ENCODE measurements around the gene COL8A2. TPM values are rescaled to one million over a fixed set of nuclear protein-coding genes. Genes with fewer than 3 reads are reported as not detected.

COL8A2 gene
- total RNA-seq, 2 donors from 2014 or later = 7.9 to 10.7 TPM

DNA sequence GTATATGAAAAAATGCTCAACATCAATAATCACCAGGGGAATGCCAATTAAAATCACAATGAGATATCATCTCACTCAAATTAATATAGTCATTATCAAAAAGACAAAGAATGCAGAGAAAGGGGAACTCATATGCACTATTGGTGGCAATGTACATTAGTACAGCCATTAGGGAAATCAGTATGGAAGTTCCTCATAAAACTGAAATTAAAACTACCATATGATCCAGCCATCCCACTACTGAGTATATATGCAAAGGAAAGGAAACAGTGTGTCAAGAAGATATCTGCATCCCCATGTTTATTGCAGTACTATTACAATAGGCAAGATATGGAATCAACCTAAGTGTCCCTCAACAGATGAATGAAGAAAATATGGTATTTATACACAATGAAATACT lies 73.2 kb downstream of the COL8A2 start:
- H3K36me3 ChIP-seq = no peaks in the 10 kb centered on the region
- no peak overlapping the region for H3K27ac ChIP-seq
- H3K27me3 ChIP-seq (replicated peaks; ENCODE audit: insufficient read depth) = no peaks in the 10 kb centered on the region
- intact Hi-C loops (cut with DNase I) = no loop called here
- no peak for DNase-seq (ENCODE audit: low spot score)
- H3K4me1 ChIP-seq (replicated peaks) = no peaks in the 10 kb centered on the region
- H3K4me3 ChIP-seq = no peak overlapping the region
- H3K9me3 ChIP-seq = no peaks in the 10 kb centered on the region
- TF ChIP-seq, protein P1, sequence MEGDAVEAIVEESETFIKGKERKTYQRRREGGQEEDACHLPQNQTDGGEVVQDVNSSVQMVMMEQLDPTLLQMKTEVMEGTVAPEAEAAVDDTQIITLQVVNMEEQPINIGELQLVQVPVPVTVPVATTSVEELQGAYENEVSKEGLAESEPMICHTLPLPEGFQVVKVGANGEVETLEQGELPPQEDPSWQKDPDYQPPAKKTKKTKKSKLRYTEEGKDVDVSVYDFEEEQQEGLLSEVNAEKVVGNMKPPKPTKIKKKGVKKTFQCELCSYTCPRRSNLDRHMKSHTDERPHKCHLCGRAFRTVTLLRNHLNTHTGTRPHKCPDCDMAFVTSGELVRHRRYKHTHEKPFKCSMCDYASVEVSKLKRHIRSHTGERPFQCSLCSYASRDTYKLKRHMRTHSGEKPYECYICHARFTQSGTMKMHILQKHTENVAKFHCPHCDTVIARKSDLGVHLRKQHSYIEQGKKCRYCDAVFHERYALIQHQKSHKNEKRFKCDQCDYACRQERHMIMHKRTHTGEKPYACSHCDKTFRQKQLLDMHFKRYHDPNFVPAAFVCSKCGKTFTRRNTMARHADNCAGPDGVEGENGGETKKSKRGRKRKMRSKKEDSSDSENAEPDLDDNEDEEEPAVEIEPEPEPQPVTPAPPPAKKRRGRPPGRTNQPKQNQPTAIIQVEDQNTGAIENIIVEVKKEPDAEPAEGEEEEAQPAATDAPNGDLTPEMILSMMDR (IDR thresholded peaks at IDR 0.05) = no peak

Other genes starting within 250 kb of the COL8A2 start
- 10 to 100 TPM; 31.8 to 52.0 TPM for gene AGO1, start 242.0 kb downstream of the COL8A2 start, total RNA-seq
- 10 to 100 TPM; 19.4 to 32.7 TPM for gene AGO3, start 194.1 kb downstream of the COL8A2 start, total RNA-seq
- 1 to 10 TPM in 1 of 2 donors, under 1 TPM in 1; 0.77 to 6.0 TPM for gene TEKT2, start 41.1 kb downstream of the COL8A2 start, total RNA-seq
- 10 to 100 TPM; 50.7 to 70.0 TPM for gene ADPRS, start 36.3 kb downstream of the COL8A2 start, total RNA-seq
- gene TRAPPC3, start 24.3 kb upstream of the COL8A2 start, total RNA-seq = 10 to 100 TPM; 90.0 to 92.5 TPM
- gene MAP7D1, start 30.9 kb upstream of the COL8A2 start, total RNA-seq = 100 to 1,000 TPM in 1 of 2 donors, 10 to 100 TPM in 1; 97.3 to 132 TPM
- 100 to 1,000 TPM; 100 to 123 TPM for gene THRAP3, start 99.2 kb upstream of the COL8A2 start, total RNA-seq
- gene SH3D21, start 181.1 kb upstream of the COL8A2 start, total RNA-seq = 10 to 100 TPM in 1 of 2 donors, 1 to 10 TPM in 1; 8.1 to 10.6 TPM
- gene EVA1B, start 198.4 kb upstream of the COL8A2 start, total RNA-seq = 10 to 100 TPM; 67.1 to 78.7 TPM

Data from prostate gland (tissue), 2 donors.